Panc1 (cell line): ENCODE measurements around the gene STARD8.

Source experiments
- CTCF ChIP-seq: fragments of 450-650 bp; IDR thresholded peaks from 2 replicates; pipeline ENCODE4 v1.5.1; 2017; ENCODE audit warnings: mild to moderate bottlenecking
- POLR2AphosphoS5 ChIP-seq: IDR thresholded peaks from 2 replicates; pipeline ENCODE4 v1.6.1; 2012; ENCODE audit warnings: mild to moderate bottlenecking, low read depth, low read length, moderate library complexity

- TF ChIP-seq CTCF = no peak
- no peak for TF ChIP-seq POLR2AphosphoS5
Observed at GRCh38 chrX:68695206-68695845, 47.9 kb downstream of the STARD8 start.
